GM13976 (cell line): ENCODE results near the gene MOSMO.

Experiments used
- DNase-seq: peaks from one replicate; pipeline ENCODE4 v3.0.0; 2012; ENCODE audit warnings: low spot score
- in situ Hi-C: fragments of 300-500 bp; cut with MboI; formaldehyde crosslinking; loops from one replicate; pipeline ENCODE4 v1.12.0; 2022; ENCODE audit warnings: low sequenced_read_pairs, mixed read lengths, inconsistent platforms; ENCODE audit not compliant: unreplicated experiment
- TF ChIP-seq, protein P1 (sequence below): IDR thresholded peaks from 2 replicates; pipeline ENCODE4 v1.5.1; 2012; ENCODE audit warnings: borderline replicate concordance, mild to moderate bottlenecking; ENCODE audit not compliant: insufficient read depth; ENCODE audit errors: extremely low read depth, missing control alignments, control extremely low read depth

Gene MOSMO

DNA sequence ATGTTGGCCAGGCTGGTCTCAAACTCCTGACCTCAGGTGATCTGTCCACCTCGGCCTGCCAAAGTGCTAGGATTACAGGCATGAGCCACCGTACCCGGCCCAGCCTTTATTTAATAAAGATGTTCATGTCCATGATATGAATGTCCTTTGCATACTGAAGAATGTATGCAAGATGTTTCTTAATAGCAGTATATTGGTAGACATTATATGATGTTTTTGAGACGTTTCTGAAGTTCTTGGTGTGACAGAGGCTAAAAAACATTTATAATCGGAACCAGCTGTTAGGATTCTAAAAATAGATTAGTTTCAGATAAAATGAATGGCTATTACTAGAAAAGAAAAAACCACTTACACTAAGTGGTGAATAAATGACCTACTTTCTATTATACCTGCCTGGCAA, 18.8 kb upstream of the MOSMO start:
- in situ Hi-C loops: no loop called here
- TF ChIP-seq, protein P1, sequence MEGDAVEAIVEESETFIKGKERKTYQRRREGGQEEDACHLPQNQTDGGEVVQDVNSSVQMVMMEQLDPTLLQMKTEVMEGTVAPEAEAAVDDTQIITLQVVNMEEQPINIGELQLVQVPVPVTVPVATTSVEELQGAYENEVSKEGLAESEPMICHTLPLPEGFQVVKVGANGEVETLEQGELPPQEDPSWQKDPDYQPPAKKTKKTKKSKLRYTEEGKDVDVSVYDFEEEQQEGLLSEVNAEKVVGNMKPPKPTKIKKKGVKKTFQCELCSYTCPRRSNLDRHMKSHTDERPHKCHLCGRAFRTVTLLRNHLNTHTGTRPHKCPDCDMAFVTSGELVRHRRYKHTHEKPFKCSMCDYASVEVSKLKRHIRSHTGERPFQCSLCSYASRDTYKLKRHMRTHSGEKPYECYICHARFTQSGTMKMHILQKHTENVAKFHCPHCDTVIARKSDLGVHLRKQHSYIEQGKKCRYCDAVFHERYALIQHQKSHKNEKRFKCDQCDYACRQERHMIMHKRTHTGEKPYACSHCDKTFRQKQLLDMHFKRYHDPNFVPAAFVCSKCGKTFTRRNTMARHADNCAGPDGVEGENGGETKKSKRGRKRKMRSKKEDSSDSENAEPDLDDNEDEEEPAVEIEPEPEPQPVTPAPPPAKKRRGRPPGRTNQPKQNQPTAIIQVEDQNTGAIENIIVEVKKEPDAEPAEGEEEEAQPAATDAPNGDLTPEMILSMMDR: no peak
- DNase-seq: no peak

DNA sequence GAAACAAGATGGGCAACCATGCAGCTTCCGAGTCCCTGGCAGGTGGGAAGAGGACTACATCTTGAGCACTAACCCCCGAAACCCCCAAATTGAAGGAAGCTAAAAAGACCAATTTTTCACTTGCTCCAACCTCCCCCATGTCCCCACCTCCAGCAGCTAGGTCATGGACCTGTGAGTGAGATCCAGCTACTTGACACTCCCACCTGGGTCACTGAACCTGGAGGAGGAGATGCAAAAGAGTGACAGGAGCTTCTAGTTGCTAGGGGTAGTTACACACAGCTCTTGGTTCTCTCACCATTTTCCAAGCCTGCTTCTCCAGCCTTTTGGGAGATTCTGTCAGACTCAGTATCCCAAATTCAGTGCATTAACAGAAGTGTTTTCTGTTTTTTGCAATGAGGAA, 18.2 kb upstream of the MOSMO start:
- in situ Hi-C loops: loop anchor here (10.0 kb wide), 1 partner anchor 105 kb away; the partner anchor contains the start of gene VWA3A
- no peak for DNase-seq
- TF ChIP-seq, protein P1: no peak

DNA sequence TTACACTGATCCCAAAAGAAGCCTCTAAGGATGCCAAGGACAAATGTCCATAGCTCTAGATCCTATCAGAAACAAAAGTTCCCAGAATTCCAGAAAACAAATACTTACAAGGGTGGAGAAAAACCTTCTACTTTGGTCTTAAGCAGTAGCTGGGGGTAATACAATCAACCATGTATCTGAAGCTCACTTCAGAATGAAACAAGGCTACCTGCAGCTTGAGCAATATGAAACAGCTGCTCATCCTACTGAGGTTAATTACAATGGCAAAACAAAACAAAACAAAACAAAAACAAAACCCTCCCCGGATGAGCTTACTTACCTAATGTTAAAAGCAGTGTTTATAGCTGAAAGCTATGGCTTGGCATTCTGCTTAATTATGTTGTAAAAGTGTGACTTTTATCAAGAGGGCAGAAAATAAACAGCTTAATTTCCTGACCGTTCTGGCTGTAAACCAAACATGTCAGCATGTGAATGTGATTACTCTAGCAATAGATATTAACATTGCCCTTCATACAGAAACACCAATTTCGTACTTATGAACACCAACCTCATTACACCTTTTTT, 17.4 kb upstream of the MOSMO start:
- TF ChIP-seq, protein P1: no peak
- in situ Hi-C loops: loop anchor here (10.0 kb wide), 1 partner anchor 104 kb away; the partner anchor contains the start of gene VWA3A
- DNase-seq: no peak

DNA sequence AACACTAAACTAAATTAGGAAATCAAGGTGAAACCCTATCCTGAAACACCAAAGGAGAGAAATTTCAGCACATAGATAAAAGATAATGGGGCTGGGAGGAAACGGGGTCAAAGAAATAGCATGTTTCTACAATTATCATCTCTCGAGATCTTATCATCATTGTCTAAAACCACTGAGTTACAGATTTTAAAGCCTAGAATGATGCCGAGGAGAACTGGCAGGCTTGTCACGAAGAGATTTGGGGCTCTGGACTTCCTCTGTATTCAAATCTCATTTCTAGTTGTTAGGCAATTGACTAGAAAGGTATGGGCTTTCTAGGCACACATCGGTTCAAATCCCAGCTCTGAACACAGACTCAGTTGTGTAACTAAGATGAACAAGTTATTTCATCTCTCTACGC, 16.3 kb upstream of the MOSMO start:
- TF ChIP-seq, protein P1: no peak
- in situ Hi-C loops: loop anchor here (10.0 kb wide), 1 partner anchor 103 kb away; the partner anchor contains the start of gene VWA3A
- DNase-seq: no peak

DNA sequence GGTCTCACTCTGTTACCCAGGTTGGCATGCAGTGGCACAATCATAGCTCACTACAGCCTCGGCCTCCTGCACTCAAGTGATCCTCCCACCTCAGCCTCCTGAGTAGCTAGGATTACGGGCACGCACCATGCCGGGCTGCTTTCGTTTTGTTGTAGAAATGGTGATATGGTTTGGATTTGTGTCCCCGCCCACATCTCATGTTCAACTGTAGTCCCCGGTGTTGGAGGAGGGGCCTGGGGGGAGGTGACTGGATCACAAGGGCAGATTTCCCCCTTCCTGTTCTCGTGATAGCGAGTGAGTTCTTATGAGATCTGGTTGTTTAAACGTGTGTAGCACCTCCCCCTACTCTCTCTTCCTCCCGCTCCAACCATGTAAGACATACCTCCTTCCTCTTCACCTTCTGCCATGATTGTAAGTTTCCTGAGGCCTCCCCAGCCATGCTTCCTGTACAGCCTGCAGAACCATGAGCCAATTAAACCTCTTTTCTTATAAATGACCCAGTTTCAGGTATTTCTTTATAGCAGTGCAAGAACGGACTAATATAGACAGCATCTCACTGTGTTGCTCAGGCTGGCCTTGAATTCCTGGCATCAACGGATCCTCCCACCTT, 12.9 kb upstream of the MOSMO start:
- TF ChIP-seq, protein P1: no peak
- in situ Hi-C loops: loop anchor here (10.0 kb wide), 1 partner anchor 100 kb away; the partner anchor contains the start of gene VWA3A
- no peak for DNase-seq

DNA sequence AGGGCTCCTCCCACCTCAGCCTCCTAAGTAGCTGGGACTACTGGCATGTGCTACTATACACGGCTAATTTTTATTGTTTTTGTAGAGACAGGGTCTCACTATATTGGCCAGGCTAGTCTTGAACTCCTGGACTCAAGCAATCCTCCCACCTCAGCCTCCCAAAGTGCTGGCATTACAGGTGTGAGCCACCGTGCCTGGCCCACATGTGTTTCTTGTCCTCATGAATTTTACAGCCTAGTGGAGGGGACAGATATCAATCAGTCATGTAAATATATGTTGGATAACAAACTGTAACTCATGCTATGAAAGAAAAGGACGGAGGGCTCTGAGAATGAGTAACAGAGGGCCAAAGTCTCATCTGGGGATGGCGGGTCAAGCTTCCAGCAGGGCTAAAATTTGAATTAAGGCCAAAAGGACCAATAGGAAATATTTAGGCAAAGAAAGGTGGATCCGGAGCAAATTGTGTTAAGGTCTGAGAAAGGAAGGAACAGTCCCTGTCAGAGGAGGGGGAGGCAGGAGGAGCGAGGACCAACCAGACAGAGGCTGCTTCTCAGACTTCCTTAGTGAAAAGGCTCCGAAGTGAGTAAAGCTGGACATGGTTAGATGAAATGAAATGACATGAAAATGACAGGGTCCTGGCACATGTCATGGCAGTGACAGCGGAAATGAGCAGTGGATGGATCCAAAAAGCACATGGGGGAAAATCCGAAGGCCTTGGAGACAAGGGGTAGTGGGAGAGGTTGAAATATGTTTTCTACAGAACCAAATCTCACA, 10.8 kb upstream of the MOSMO start:
- DNase-seq: no peak
- TF ChIP-seq, protein P1: no peak
- in situ Hi-C loops: loop anchor here (10.0 kb wide), 1 partner anchor 98 kb away; the partner anchor contains the start of gene VWA3A
